ENCODE results near the gene SESTD1. TPM values are rescaled to one million over a fixed set of nuclear protein-coding genes. Genes with fewer than 3 reads are reported as not detected.

Gene SESTD1, protein sequence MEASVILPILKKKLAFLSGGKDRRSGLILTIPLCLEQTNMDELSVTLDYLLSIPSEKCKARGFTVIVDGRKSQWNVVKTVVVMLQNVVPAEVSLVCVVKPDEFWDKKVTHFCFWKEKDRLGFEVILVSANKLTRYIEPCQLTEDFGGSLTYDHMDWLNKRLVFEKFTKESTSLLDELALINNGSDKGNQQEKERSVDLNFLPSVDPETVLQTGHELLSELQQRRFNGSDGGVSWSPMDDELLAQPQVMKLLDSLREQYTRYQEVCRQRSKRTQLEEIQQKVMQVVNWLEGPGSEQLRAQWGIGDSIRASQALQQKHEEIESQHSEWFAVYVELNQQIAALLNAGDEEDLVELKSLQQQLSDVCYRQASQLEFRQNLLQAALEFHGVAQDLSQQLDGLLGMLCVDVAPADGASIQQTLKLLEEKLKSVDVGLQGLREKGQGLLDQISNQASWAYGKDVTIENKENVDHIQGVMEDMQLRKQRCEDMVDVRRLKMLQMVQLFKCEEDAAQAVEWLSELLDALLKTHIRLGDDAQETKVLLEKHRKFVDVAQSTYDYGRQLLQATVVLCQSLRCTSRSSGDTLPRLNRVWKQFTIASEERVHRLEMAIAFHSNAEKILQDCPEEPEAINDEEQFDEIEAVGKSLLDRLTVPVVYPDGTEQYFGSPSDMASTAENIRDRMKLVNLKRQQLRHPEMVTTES
- total RNA-seq, result 8.1 and 9.0 TPM in 2 replicates

DNA sequence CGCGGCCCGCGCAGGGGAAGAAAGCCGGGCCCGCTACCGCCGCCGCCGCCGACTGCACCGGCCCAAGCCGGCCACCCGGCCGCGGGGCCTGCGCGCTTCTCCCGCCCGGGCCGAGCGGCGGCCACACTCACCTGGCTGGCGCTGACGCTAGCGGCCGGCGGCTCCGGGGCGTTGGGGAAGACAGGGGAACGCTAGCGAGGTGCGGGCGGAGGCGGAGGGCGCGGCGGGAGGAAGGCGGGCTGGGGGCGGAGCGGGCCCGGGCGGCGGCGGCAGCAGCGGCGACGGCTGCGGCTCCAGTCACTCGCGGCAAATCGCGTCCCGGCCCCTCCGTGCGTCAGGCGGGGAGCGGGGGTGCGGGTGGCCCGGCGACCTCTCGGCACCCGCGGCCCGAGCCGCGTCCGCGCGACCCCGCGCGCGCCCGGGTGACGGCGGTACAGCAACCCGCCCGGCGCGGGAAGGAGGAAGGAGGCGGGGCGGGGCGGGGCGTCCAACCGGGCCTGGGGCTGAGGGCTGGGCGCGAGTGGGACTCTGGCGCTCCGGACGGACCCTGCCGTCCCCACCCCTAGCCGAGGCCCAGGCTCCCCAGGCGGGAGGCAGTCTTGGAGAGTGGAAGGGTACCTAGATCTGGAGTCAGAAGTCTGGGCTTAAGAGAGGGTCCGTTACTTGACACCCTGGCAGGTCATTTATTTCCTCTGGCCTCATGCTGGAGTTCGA is at the start of gene SESTD1:
Gene SESTD1, minus strand, starts transcription at position 465 of the 714 bp plus-strand sequence. CDS start 72,991 bp downstream, outside the sequence.

Other genes with a start within 250 kb of the SESTD1 start
- not detected in 2 replicates for gene CCDC141, start 214.7 kb downstream of the SESTD1 start, total RNA-seq

Data from airway epithelial cell (primary cell).